ENCODE results near the gene ANKRD53.
"Not testable (repeated sequence)": the region's sequence is repeated elsewhere in the genome, so short reads cannot be mapped to it uniquely, and the experiment has no call there.

DNA sequence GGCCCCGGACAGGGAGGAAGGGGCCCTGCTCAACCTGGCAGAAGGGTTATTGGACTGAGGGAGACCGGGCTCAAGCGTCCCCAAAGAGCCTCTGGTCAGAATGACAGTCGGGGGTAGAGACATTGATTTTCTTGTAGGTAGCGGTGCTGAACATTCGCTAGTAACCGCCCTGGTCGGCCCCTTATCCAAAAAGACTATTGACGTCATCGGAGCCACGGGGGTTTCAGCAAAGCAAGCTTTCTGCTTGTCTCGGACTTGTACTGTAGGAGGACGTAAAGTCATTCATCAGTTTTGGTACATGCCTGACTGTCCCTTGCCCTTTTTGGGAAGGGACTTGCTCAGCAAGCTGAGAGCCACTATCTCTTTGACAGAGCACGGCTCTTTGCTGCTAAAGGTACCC is 43.0 kb downstream of the ANKRD53 start:
- TF ChIP-seq, protein P1, sequence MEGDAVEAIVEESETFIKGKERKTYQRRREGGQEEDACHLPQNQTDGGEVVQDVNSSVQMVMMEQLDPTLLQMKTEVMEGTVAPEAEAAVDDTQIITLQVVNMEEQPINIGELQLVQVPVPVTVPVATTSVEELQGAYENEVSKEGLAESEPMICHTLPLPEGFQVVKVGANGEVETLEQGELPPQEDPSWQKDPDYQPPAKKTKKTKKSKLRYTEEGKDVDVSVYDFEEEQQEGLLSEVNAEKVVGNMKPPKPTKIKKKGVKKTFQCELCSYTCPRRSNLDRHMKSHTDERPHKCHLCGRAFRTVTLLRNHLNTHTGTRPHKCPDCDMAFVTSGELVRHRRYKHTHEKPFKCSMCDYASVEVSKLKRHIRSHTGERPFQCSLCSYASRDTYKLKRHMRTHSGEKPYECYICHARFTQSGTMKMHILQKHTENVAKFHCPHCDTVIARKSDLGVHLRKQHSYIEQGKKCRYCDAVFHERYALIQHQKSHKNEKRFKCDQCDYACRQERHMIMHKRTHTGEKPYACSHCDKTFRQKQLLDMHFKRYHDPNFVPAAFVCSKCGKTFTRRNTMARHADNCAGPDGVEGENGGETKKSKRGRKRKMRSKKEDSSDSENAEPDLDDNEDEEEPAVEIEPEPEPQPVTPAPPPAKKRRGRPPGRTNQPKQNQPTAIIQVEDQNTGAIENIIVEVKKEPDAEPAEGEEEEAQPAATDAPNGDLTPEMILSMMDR (IDR thresholded peaks at IDR 0.05; ENCODE audit: poor library complexity, severe bottlenecking), result not testable (repeated sequence)
- TF ChIP-seq POLR2AphosphoS5 (IDR thresholded peaks at IDR 0.05); EP300 (conservative IDR thresholded peaks at IDR 0.05; ENCODE audit: poor library complexity, severe bottlenecking): not testable (repeated sequence)

Data from neural cell (in vitro differentiated cells).